Activated T-helper 2 cell treated with anti-CD3 and anti-CD28 coated beads, Interferon-gamma antibody, Interleukin-2, Interleukin-4, amounts not matched to agents 10 μg/mL and 5 μg/mL and 100 μg/mL, durations not matched to agents 14 hours and 24 hours and 36 hours (primary cell): ENCODE data around the gene CTRB2. TPM values are rescaled to one million over a fixed set of nuclear protein-coding genes. Genes with fewer than 3 reads are reported as not detected.

Experiments used
- DNase-seq: peaks from one replicate; pipeline ENCODE4 v3.0.0; 2021; ENCODE audit warnings: low spot score
- H3K27ac Mint-ChIP-seq: one replicate; pipeline ENCODE4 v1.8.0; 2021; ENCODE audit warnings: mixed read lengths
- H3K27me3 Mint-ChIP-seq: one replicate; pipeline ENCODE4 v1.8.0; 2021; ENCODE audit warnings: low read depth, mixed read lengths
- H3K36me3 Mint-ChIP-seq: one replicate; pipeline ENCODE4 v1.8.0; 2021; ENCODE audit warnings: low read depth, mixed read lengths
- H3K4me1 Mint-ChIP-seq: one replicate; pipeline ENCODE4 v1.8.0; 2021; ENCODE audit warnings: low read depth, mixed read lengths
- H3K4me3 Mint-ChIP-seq: one replicate; pipeline ENCODE4 v1.8.0; 2021; ENCODE audit warnings: low read depth, mild to moderate bottlenecking, moderate library complexity, mixed read lengths
- H3K9me3 Mint-ChIP-seq: one replicate; pipeline ENCODE4 v1.8.0; 2021; ENCODE audit warnings: mixed read lengths
- intact Hi-C: fragments of 100-400 bp; cut with micrococcal nuclease; formaldehyde crosslinking; loops from one replicate; pipeline ENCODE4 v1.15.1; 2023
- total RNA-seq: library from RNA; stranded (reverse); gene quantifications from 2 replicates; pipeline ENCODE4 v1.2.3, GENCODE V29; 2022

The CTRB2 gene
- total RNA-seq, 1 donor from 2014 or later: not detected

GRCh38 chr16:75238132-75238852 is 31.3 kb upstream of the CTRB2 start:
- intact Hi-C loops: no loop called here
- no peak overlapping the region for H3K27ac Mint-ChIP-seq
- no peaks in the 10 kb centered on the region for H3K36me3 Mint-ChIP-seq
- no peaks in the 10 kb centered on the region for H3K4me1 Mint-ChIP-seq
- DNase-seq: no peak
- H3K4me3 Mint-ChIP-seq: no peak overlapping the region
- H3K27me3 Mint-ChIP-seq: peaks cover 4% of the 10 kb centered on the region
- no peaks in the 10 kb centered on the region for H3K9me3 Mint-ChIP-seq

GRCh38 chr16:75237398-75238131 is 30.6 kb upstream of the CTRB2 start:
- Mint-ChIP-seq H3K27ac (no peak overlapping the region), H3K36me3 (no peaks in the 10 kb centered on the region)
- intact Hi-C loops: no loop called here

GRCh38 chr16:75236736-75237397 is 29.9 kb upstream of the CTRB2 start:
- intact Hi-C loops: no loop called here

More at GRCh38 chr16:75237398-75238131, 30.6 kb upstream of the CTRB2 start:
- Mint-ChIP-seq H3K4me3 (no peak overlapping the region), H3K4me1 (no peaks in the 10 kb centered on the region), H3K27me3 (peaks cover 4% of the 10 kb centered on the region), H3K9me3 (no peaks in the 10 kb centered on the region)
- no peak for DNase-seq

GRCh38 chr16:75236232-75236631 is 29.3 kb upstream of the CTRB2 start:
- Mint-ChIP-seq H3K36me3 (no peaks in the 10 kb centered on the region), H3K9me3 (no peaks in the 10 kb centered on the region), H3K4me3 (no peak overlapping the region), H3K27ac (no peak overlapping the region), H3K4me1 (no peaks in the 10 kb centered on the region), H3K27me3 (peaks cover 2% of the 10 kb centered on the region)
- intact Hi-C loops: no loop called here
- DNase-seq: no peak

More at GRCh38 chr16:75236736-75237397, 29.9 kb upstream of the CTRB2 start:
- peaks cover 2% of the 10 kb centered on the region for H3K27me3 Mint-ChIP-seq
- H3K4me3 Mint-ChIP-seq: no peak overlapping the region
- no peaks in the 10 kb centered on the region for H3K9me3 Mint-ChIP-seq
- no peak overlapping the region for H3K27ac Mint-ChIP-seq
- H3K4me1 Mint-ChIP-seq: no peaks in the 10 kb centered on the region
- DNase-seq: no peak
- H3K36me3 Mint-ChIP-seq: no peaks in the 10 kb centered on the region

GRCh38 chr16:75235721-75236193 is 28.8 kb upstream of the CTRB2 start:
- intact Hi-C loops: no loop called here
- H3K4me3 Mint-ChIP-seq: no peak overlapping the region
- no peaks in the 10 kb centered on the region for H3K36me3 Mint-ChIP-seq
- DNase-seq: no peak
- H3K27ac Mint-ChIP-seq: no peak overlapping the region
- H3K9me3 Mint-ChIP-seq: no peaks in the 10 kb centered on the region
- peaks cover 2% of the 10 kb centered on the region for H3K27me3 Mint-ChIP-seq
- H3K4me1 Mint-ChIP-seq: no peaks in the 10 kb centered on the region

GRCh38 chr16:75234856-75235696 is 28.1 kb upstream of the CTRB2 start:
- no peaks in the 10 kb centered on the region for H3K36me3 Mint-ChIP-seq
- peaks cover 2% of the 10 kb centered on the region for H3K27me3 Mint-ChIP-seq
- H3K27ac Mint-ChIP-seq: no peak overlapping the region
- no peaks in the 10 kb centered on the region for H3K9me3 Mint-ChIP-seq
- no peak overlapping the region for H3K4me3 Mint-ChIP-seq
- DNase-seq: no peak
- intact Hi-C loops: loop anchor here (1.0 to 5.0 kb wide), 3 partner anchors 38 to 167 kb away; no protein-coding TSS in a partner anchor
- H3K4me1 Mint-ChIP-seq: no peaks in the 10 kb centered on the region

- intact Hi-C loops: loop anchor here (5.0 kb wide), 2 partner anchors 36 to 169 kb away; no protein-coding TSS in a partner anchor
- DNase-seq: no peak
- H3K4me1 Mint-ChIP-seq: no peaks in the 10 kb centered on the region
- no peaks in the 10 kb centered on the region for H3K9me3 Mint-ChIP-seq
- no peaks in the 10 kb centered on the region for H3K36me3 Mint-ChIP-seq
- H3K27me3 Mint-ChIP-seq: no peaks in the 10 kb centered on the region
- no peak overlapping the region for H3K4me3 Mint-ChIP-seq
- no peak overlapping the region for H3K27ac Mint-ChIP-seq
Observed at GRCh38 chr16:75233611-75233938, 26.6 kb upstream of the CTRB2 start.

- intact Hi-C loops: loop anchor here (5.0 kb wide), 2 partner anchors 34 to 171 kb away; no protein-coding TSS in a partner anchor
- H3K4me3 Mint-ChIP-seq: no peak overlapping the region
- no peaks in the 10 kb centered on the region for H3K27me3 Mint-ChIP-seq
- no peaks in the 10 kb centered on the region for H3K9me3 Mint-ChIP-seq
- no peak for DNase-seq
- H3K27ac Mint-ChIP-seq: no peak overlapping the region
- H3K36me3 Mint-ChIP-seq: no peaks in the 10 kb centered on the region
- H3K4me1 Mint-ChIP-seq: no peaks in the 10 kb centered on the region
Observed at GRCh38 chr16:75231570-75231969, 24.6 kb upstream of the CTRB2 start.

GRCh38 chr16:75230471-75231110 is 23.6 kb upstream of the CTRB2 start:
- intact Hi-C loops: loop anchor here (5.0 kb wide), 2 partner anchors 33 to 172 kb away; no protein-coding TSS in a partner anchor
- DNase-seq: no peak
- H3K27me3 Mint-ChIP-seq: no peaks in the 10 kb centered on the region
- no peak overlapping the region for H3K4me3 Mint-ChIP-seq
- H3K9me3 Mint-ChIP-seq: no peaks in the 10 kb centered on the region
- H3K4me1 Mint-ChIP-seq: no peaks in the 10 kb centered on the region
- H3K27ac Mint-ChIP-seq: no peak overlapping the region
- no peaks in the 10 kb centered on the region for H3K36me3 Mint-ChIP-seq

- Mint-ChIP-seq H3K27me3 (no peaks in the 10 kb centered on the region), H3K4me3 (no peak overlapping the region), H3K4me1 (no peaks in the 10 kb centered on the region), H3K27ac (no peak overlapping the region), H3K9me3 (no peaks in the 10 kb centered on the region), H3K36me3 (no peaks in the 10 kb centered on the region)
- no peak for DNase-seq
- intact Hi-C loops: loop anchor here (5.0 kb wide), 2 partner anchors 32 to 173 kb away; no protein-coding TSS in a partner anchor
Observed at GRCh38 chr16:75229172-75230031, 22.4 kb upstream of the CTRB2 start.
